22Rv1 (cell line): Measurements from ENCODE around the gene SERPINA3.

ENCODE experiments used
- CTCF ChIP-seq: fragments of 450-650 bp; IDR thresholded peaks from 2 replicates; pipeline ENCODE4 v1.5.1; 2017; ENCODE audit warnings: mild to moderate bottlenecking
- ZFX ChIP-seq: fragments of 450-650 bp; IDR thresholded peaks from 2 replicates; pipeline ENCODE4 v1.6.1; 2017; ENCODE audit warnings: antibody characterized with exemption, borderline replicate concordance

DNA sequence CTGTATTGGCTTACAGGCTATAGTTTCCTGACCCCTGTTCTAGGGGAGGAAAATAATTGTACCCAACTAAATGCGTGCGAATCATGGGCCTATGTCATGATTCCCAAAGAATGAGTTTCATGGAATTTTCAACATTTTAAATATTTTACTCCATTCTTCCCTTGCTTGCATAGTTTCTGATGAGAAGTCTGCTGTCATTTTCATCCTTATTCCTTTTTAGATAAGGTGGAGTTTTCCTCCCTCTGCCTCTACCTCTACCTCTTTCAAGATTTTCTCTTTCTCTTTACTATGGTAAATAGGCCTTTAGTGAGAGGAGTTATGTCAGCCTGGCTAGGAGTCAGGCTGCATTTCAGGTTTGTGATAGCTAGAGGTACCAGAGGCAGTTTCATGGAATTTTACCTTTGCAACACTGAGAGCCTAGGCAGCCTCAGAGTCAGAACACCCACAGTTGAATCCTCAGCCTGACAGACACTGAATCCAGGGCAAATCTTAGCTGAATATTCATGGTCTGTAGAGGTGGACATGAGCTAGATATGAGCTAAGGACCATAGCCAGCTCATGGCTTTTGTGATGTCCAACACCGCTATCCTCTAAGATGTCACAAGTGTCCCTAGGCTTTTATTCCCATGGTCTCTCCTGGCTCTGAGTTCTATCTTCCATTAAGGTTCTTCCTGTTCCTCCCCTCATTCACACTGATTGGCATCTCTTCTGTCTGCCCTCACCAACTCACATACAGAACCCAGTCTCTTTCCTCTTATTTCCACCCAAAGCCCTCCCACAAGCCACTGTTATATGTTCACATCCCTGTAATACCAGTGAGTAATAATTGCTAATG is 6.0 kb downstream of the SERPINA3 start:
- no peak for TF ChIP-seq CTCF
- TF ChIP-seq ZFX = no peak
